Measurements from ENCODE around the gene USP54.
A peak's percentile ranks its signal among the peaks of the same experiment; 100 is the strongest.

USP54 gene

DNA sequence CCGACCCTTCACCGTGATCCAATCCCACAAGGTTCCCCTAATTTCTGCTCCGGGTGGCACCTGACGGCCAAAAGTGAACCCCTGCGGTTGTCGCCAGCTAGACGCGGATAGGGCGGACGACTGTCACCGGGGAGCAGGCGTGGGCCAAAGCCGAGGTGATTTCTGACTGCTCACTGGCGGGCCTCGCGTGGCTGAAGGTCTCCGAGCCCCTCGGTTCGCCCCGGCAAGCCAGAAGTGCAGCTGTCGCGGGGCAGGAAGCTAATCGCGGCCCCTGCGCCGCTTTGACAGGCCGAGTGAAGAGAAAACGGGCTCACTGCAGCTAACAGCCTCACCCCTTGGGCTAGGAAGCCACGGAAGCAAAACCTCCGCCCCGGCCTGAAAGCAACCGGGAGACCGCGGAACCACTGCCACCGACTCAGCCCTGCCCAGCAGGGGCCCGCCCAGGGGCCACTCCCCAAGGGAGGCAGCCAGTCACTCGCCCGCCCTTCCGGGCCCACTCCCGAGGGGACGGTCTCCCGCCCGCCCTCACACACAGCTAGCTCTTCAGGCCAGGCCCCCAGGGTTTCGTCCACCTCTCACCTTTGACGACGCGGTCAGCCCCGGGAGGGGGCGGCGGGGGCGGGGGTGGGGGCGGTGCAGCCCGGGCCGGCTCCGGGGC lies 95.8 kb downstream of the USP54 start (continued):
- no peak for TF ChIP-seq ZNF571 (tag by site-specific recombination; IDR thresholded peaks at IDR 0.05)
- no peak for TF ChIP-seq ZSCAN16 (tag by site-specific recombination; IDR thresholded peaks at IDR 0.05)
- TF ChIP-seq PRDM1 (tag by site-specific recombination; IDR thresholded peaks at IDR 0.05), result no peak
- peak; percentile 51; the same call in 1 of the 2 replicates for TF ChIP-seq ZNF561 (tag by site-specific recombination; IDR thresholded peaks at IDR 0.05; ENCODE audit: borderline replicate concordance)
- no peak for TF ChIP-seq ZNF792 (tag by site-specific recombination; IDR thresholded peaks at IDR 0.05)
- TF ChIP-seq ZNF37A (tag by site-specific recombination; IDR thresholded peaks at IDR 0.05), result no peak
- TF ChIP-seq ZNF354C (tag by site-specific recombination; IDR thresholded peaks at IDR 0.05; ENCODE audit: borderline replicate concordance, low read depth), result no peak
- no peak for TF ChIP-seq ZNF664 (tag by site-specific recombination; IDR thresholded peaks at IDR 0.05)
- TF ChIP-seq, protein P1, sequence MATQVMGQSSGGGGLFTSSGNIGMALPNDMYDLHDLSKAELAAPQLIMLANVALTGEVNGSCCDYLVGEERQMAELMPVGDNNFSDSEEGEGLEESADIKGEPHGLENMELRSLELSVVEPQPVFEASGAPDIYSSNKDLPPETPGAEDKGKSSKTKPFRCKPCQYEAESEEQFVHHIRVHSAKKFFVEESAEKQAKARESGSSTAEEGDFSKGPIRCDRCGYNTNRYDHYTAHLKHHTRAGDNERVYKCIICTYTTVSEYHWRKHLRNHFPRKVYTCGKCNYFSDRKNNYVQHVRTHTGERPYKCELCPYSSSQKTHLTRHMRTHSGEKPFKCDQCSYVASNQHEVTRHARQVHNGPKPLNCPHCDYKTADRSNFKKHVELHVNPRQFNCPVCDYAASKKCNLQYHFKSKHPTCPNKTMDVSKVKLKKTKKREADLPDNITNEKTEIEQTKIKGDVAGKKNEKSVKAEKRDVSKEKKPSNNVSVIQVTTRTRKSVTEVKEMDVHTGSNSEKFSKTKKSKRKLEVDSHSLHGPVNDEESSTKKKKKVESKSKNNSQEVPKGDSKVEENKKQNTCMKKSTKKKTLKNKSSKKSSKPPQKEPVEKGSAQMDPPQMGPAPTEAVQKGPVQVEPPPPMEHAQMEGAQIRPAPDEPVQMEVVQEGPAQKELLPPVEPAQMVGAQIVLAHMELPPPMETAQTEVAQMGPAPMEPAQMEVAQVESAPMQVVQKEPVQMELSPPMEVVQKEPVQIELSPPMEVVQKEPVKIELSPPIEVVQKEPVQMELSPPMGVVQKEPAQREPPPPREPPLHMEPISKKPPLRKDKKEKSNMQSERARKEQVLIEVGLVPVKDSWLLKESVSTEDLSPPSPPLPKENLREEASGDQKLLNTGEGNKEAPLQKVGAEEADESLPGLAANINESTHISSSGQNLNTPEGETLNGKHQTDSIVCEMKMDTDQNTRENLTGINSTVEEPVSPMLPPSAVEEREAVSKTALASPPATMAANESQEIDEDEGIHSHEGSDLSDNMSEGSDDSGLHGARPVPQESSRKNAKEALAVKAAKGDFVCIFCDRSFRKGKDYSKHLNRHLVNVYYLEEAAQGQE (tag by site-specific recombination; IDR thresholded peaks at IDR 0.05), result 0 out of 2 replicates have a peak, but pooled peaks have one; percentile 13
- TF ChIP-seq ZNF416 (tag by site-specific recombination; IDR thresholded peaks at IDR 0.05), result no peak
- TF ChIP-seq GLI4 (tag by site-specific recombination; IDR thresholded peaks at IDR 0.05), result no peak
- TF ChIP-seq MEIS1 (CRISPR knock-in tag; IDR thresholded peaks at IDR 0.05; ENCODE audit: borderline replicate concordance), result no peak
- no peak for TF ChIP-seq ZNF610 (tag by site-specific recombination; IDR thresholded peaks at IDR 0.05; ENCODE audit: borderline replicate concordance)
- TF ChIP-seq, protein P2, sequence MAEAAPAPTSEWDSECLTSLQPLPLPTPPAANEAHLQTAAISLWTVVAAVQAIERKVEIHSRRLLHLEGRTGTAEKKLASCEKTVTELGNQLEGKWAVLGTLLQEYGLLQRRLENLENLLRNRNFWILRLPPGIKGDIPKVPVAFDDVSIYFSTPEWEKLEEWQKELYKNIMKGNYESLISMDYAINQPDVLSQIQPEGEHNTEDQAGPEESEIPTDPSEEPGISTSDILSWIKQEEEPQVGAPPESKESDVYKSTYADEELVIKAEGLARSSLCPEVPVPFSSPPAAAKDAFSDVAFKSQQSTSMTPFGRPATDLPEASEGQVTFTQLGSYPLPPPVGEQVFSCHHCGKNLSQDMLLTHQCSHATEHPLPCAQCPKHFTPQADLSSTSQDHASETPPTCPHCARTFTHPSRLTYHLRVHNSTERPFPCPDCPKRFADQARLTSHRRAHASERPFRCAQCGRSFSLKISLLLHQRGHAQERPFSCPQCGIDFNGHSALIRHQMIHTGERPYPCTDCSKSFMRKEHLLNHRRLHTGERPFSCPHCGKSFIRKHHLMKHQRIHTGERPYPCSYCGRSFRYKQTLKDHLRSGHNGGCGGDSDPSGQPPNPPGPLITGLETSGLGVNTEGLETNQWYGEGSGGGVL (tag by site-specific recombination; IDR thresholded peaks at IDR 0.05), result peak; percentile 37; the same call in 1 of the 2 replicates
- no peak for TF ChIP-seq TRIM28 (IDR thresholded peaks at IDR 0.05; ENCODE audit: borderline replicate concordance, low read length)
- TF ChIP-seq ZNF324 (tag by site-specific recombination; IDR thresholded peaks at IDR 0.05), result peak; percentile 82
- TF ChIP-seq MYNN (tag by site-specific recombination; IDR thresholded peaks at IDR 0.05; ENCODE audit: borderline replicate concordance), result no peak
- peak; percentile 22 for TF ChIP-seq ZNF629 (tag by site-specific recombination; IDR thresholded peaks at IDR 0.05)
- no peak for TF ChIP-seq ZBTB44 (tag by site-specific recombination; IDR thresholded peaks at IDR 0.05)
- no peak for TF ChIP-seq ZFP3 (tag by site-specific recombination; IDR thresholded peaks at IDR 0.05; ENCODE audit: low read depth)
- TF ChIP-seq ZBTB48 (tag by site-specific recombination; IDR thresholded peaks at IDR 0.05), result peak; percentile 69
- TF ChIP-seq ZNF341 (tag by site-specific recombination; IDR thresholded peaks at IDR 0.05; ENCODE audit: low read depth), result peak; percentile 89
- TF ChIP-seq ZNF645 (tag by site-specific recombination; IDR thresholded peaks at IDR 0.05), result no peak
- no peak; the same call in 1 of the 2 replicates for TF ChIP-seq PBX3 (CRISPR knock-in tag; IDR thresholded peaks at IDR 0.05)
- no peak for TF ChIP-seq ZNF248 (tag by site-specific recombination; IDR thresholded peaks at IDR 0.05)
- no peak for TF ChIP-seq ZNF223 (tag by site-specific recombination; IDR thresholded peaks at IDR 0.05)
- peak; percentile 91 for TF ChIP-seq GLIS1 (tag by site-specific recombination; IDR thresholded peaks at IDR 0.05)
- TF ChIP-seq ZBTB11 (tag by site-specific recombination; conservative IDR thresholded peaks at IDR 0.05; ENCODE audit: low read depth), result peak; percentile 96

Measured in HEK293 (cell line).